ENCODE data around the gene PBX1.

Gene PBX1

DNA sequence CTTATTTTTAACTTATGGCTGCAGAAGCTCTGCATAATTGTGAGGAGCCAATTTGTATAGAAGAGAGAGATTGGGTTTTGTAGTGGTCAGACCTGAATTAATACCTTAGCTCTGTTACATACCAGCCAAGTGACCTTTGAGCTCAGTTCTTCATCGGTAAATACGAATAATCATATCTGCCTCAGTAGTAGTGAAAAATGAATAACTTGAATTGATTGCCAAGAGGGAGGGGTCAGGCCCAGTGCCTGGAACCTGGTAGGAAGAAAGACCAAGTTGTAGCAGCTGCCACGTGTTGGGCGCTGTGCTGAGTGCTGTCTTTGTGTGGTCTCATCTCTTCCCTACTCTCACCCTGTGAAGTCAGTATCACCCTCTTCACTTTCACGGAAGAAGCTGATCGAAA, 247.5 kb downstream of the PBX1 start:
- H3K4me1 Mint-ChIP-seq (ENCODE audit: low read depth): no peaks in the 10 kb centered on the region
- no peaks in the 10 kb centered on the region for H3K36me3 Mint-ChIP-seq (ENCODE audit: low read depth)
- H3K9me3 Mint-ChIP-seq: peaks cover 3% of the 10 kb centered on the region
- no peak overlapping the region for H3K27ac Mint-ChIP-seq
- no peaks in the 10 kb centered on the region for H3K27me3 Mint-ChIP-seq
- no peak overlapping the region for H3K4me3 Mint-ChIP-seq

DNA sequence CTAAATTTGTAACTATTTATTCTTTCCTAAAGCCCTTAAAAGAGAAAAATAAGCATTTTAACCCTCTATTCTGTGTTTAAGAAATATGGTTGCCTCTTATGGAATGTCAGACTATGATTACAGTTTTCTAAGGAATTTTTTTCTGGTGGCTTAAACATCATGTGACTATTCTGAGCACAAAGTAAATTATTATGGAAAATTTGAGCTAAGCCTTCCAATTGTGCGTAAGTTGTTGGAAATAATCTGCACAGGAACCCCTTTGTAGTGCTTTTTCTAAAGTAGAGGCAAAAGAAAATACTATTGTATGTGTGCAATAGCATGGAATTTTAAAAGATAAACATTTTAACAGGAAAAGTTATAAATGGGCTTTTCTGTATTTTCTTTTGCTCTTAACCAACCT, 254.8 kb downstream of the PBX1 start:
- Mint-ChIP-seq H3K36me3 (ENCODE audit: low read depth) (no peaks in the 10 kb centered on the region), H3K4me1 (ENCODE audit: low read depth) (no peaks in the 10 kb centered on the region), H3K27ac (no peak overlapping the region), H3K9me3 (peaks cover 3% of the 10 kb centered on the region), H3K4me3 (no peak overlapping the region), H3K27me3 (no peaks in the 10 kb centered on the region)

DNA sequence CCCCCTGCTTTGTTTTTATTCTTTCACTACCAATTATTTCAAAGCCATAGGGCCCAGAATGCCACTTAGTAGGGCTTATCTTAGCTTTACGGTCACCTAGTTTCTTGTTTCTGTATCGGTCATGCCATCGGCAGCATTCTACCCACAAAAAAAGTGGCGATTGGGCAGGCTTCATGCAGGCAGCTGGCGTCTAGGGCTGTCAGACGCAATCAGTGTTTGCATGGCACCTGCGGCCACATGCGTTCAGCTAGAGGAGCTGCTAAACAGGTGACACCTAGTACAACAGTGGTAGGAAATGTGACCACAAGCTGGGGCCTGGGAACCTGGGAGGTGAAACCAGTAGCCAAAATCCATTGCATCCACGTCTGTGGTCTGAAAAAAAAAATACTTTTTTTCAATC, 262.7 kb downstream of the PBX1 start:
- no peak overlapping the region for H3K4me3 Mint-ChIP-seq
- H3K9me3 Mint-ChIP-seq: peaks cover 10% of the 10 kb centered on the region
- H3K27ac Mint-ChIP-seq: no peak overlapping the region
- H3K36me3 Mint-ChIP-seq (ENCODE audit: low read depth): no peaks in the 10 kb centered on the region
- no peaks in the 10 kb centered on the region for H3K27me3 Mint-ChIP-seq
- no peaks in the 10 kb centered on the region for H3K4me1 Mint-ChIP-seq (ENCODE audit: low read depth)

DNA sequence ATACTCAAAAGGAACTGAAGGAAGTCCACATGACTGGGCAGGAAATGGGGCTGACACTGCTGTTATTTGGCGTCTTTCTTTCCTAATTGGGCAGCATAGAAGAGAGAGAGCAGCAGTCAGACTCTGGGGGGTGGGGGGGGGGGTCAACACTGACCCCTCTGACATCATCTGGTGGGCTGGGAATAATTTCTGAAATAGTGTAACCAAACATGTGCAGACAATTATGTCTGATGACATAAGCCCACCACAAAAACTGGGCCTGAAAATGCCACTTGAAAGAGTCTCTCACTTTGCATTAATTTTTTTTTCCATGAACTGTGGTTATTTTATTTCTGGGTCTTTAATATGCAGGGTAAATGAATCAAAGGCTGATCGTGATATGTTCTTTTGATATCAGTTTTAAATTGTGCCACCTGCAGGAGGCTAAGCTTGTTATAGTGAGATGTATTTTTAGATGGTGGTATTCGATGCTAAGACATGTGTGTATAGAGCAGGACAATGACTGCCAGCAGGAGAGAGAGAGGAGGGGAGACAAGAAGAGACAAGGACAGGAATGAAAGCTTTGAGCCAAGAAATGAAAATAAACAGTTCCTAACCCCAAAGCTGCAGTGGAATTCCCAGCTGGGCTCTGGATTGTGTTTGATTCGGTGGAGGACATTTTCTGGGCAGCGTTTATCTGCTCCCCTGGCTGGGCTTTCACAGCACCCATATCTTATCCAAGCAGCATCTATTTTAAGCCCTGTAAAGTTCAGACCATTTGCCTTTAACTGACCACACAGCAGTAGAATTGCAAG, 264.7 kb downstream of the PBX1 start:
- H3K9me3 Mint-ChIP-seq: peaks cover 10% of the 10 kb centered on the region

DNA sequence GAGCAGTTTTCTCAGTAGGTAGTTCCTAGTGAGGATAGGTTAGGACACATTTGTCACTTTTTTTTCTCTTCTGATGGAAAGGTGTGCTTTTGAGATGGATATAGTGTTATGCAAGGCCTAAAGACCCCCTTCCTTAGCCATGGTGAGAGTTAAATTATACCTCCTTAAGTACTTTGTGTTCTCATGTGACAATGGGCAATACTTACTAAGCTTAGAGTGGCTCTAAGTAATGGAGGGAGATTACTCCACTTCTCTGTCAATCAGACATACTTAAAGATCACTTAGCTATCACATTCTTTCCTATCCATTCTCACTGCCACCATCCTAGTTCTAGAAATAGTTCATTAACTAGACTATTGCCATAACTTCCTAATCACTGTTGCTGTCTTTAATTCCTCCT, 265.6 kb downstream of the PBX1 start:
- H3K9me3 Mint-ChIP-seq: peaks cover 10% of the 10 kb centered on the region
- H3K27ac Mint-ChIP-seq: no peak overlapping the region
- H3K36me3 Mint-ChIP-seq (ENCODE audit: low read depth): no peaks in the 10 kb centered on the region
- no peaks in the 10 kb centered on the region for H3K27me3 Mint-ChIP-seq
- H3K4me1 Mint-ChIP-seq (ENCODE audit: low read depth): no peaks in the 10 kb centered on the region
- no peak overlapping the region for H3K4me3 Mint-ChIP-seq

More for the DNA sequence above, 264.7 kb downstream of the PBX1 start:
- H3K4me1 Mint-ChIP-seq (ENCODE audit: low read depth): no peaks in the 10 kb centered on the region
- no peaks in the 10 kb centered on the region for H3K36me3 Mint-ChIP-seq (ENCODE audit: low read depth)
- no peaks in the 10 kb centered on the region for H3K27me3 Mint-ChIP-seq
- no peak overlapping the region for H3K27ac Mint-ChIP-seq
- H3K4me3 Mint-ChIP-seq: no peak overlapping the region

DNA sequence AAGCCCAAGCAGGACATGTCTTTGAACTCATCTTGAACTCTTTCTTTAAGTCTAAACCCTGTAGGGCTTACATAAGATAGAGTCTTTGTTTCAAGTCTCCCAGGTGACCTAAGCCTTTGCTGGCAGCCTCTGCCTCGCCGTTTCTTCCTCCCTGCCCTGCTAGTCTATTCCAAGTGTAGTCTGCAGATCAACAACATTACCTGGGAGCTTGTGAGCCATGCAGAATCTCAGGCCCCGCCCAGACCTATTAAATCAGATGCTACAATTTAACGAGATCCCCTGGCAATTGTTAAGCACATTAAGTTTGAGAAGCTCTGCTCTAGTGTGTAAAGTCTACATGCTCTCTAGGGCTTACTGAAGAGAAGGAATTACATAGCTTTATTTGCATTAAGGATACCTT, 271.6 kb downstream of the PBX1 start:
- Mint-ChIP-seq H3K9me3 (no peaks in the 10 kb centered on the region), H3K4me3 (no peak overlapping the region), H3K27me3 (no peaks in the 10 kb centered on the region), H3K36me3 (ENCODE audit: low read depth) (no peaks in the 10 kb centered on the region), H3K4me1 (ENCODE audit: low read depth) (no peaks in the 10 kb centered on the region), H3K27ac (no peak overlapping the region)

DNA sequence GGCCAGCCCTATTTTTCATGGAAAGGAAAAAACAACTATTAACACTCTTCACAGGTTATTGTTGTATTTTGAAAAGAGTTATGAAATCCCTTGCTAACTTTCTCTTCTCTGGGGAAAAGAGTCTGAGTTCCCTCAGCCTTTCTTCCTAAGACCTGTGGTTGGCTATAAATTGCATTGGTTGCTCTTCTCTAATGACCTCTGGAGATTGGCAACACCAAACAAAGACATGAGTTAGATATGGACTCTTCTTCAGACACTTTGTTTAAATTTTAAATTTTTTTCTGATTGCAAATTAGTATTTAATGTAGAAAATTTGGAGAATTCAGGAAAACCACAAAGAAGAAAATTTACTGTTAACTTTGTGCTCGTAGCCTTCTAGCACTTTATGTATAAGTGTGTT, 275.7 kb downstream of the PBX1 start:
- no peaks in the 10 kb centered on the region for H3K9me3 Mint-ChIP-seq
- H3K36me3 Mint-ChIP-seq (ENCODE audit: low read depth): no peaks in the 10 kb centered on the region
- no peaks in the 10 kb centered on the region for H3K27me3 Mint-ChIP-seq
- H3K4me1 Mint-ChIP-seq (ENCODE audit: low read depth): no peaks in the 10 kb centered on the region
- H3K4me3 Mint-ChIP-seq: no peak overlapping the region
- H3K27ac Mint-ChIP-seq: no peak overlapping the region

DNA sequence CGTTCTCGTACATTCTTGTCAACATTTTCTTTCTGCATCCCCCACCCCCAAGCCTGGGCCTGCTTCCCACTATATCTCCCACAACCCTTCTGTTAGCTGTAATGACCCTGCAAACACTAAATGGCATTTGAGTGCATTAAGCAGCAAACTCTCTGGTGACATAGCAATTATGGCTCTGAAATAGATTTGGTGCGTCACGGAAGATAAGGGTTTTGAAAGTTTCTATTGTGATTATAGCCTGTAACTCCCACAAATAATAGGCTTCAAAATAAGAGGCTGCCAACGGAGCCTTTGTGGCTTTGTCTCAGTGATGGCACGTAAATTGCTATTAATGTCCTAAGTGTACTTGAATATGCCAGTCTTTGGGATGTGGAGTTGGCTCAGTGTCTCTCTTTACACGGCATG, 277.6 kb downstream of the PBX1 start:
- no peaks in the 10 kb centered on the region for H3K36me3 Mint-ChIP-seq (ENCODE audit: low read depth)
- no peak overlapping the region for H3K4me3 Mint-ChIP-seq
- no peaks in the 10 kb centered on the region for H3K27me3 Mint-ChIP-seq
- H3K9me3 Mint-ChIP-seq: no peaks in the 10 kb centered on the region
- no peaks in the 10 kb centered on the region for H3K4me1 Mint-ChIP-seq (ENCODE audit: low read depth)
- H3K27ac Mint-ChIP-seq: no peak overlapping the region

DNA sequence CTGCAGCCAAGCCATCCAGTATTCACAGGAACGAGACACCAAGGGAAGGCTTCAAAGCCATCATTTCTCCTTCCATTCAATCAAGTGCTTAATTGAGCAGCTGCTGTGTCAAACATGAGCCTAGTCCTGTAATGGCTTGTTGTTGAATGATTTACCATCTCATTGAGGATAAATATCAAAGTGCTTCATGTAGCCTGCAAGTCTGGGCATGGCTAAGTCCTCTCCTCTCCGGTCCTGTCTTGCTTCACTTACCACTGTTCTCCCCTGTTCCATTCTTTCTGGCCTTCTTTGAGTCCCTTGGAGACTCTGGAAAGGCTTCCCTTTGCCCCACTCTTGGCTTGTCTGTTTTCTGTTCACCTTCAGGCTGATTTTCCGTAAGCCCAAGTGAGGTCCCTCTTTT, 279.8 kb downstream of the PBX1 start:
- Mint-ChIP-seq H3K27me3 (no peaks in the 10 kb centered on the region), H3K36me3 (ENCODE audit: low read depth) (no peaks in the 10 kb centered on the region), H3K9me3 (no peaks in the 10 kb centered on the region), H3K4me1 (ENCODE audit: low read depth) (no peaks in the 10 kb centered on the region), H3K27ac (no peak overlapping the region), H3K4me3 (no peak overlapping the region)

DNA sequence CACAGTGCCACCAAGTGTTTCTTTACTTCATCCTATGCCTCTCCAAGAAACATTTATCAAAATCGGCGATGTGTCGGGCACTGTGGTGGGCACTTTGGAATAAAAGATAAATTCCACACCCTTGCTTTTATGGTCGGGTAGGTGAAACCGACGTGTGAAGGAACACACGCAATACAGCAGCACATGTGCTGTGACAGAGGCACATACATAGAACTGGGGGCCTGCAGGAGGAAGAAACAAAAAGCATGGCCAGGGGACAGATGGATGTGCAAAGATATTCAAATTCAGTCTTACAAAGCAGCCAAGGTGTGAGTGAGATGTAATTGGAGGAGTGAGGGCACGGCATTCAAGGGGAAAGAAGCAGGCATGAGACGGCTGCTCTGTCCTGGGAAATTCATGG, 282.0 kb downstream of the PBX1 start:
- Mint-ChIP-seq H3K4me3 (no peak overlapping the region), H3K4me1 (ENCODE audit: low read depth) (no peaks in the 10 kb centered on the region), H3K27me3 (no peaks in the 10 kb centered on the region), H3K36me3 (ENCODE audit: low read depth) (no peaks in the 10 kb centered on the region), H3K9me3 (no peaks in the 10 kb centered on the region), H3K27ac (no peak overlapping the region)

DNA sequence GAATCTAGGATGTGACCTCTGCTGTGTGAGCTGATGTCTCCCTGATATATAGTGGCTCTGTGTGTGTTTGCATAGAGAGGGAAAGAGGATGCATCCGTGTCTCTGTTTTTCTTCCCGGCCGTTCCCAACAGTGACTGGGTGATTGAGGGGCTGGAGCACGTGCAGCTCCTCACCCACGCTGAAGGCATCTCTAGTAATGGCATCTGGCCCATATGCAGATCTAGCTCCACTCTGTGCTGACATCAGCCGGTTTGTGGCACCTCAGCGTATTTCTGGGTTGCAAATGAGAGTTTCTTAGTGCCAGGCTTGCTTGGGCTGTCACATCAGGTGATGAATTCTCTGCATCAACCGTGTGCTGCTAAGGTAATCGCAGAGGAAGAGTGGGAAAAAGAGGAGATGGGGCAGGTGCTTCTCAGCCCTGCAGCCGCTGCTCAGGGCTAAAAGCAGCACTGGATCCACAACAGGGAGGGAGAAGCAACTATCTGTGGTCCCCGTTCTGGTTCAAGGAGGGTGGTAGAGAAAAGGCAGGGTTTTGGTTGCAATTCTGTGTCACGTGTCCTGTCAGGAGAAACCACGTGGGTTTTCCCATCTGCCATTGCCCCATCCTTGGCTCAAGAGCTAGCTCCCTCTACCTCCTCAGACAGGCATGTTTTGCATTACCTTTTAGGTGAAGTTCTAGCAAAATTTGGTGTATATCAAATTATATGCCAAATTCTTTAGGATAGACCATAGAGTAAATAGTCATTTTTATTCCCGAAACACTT, 282.9 kb downstream of the PBX1 start:
- H3K27me3 Mint-ChIP-seq: no peaks in the 10 kb centered on the region

DNA sequence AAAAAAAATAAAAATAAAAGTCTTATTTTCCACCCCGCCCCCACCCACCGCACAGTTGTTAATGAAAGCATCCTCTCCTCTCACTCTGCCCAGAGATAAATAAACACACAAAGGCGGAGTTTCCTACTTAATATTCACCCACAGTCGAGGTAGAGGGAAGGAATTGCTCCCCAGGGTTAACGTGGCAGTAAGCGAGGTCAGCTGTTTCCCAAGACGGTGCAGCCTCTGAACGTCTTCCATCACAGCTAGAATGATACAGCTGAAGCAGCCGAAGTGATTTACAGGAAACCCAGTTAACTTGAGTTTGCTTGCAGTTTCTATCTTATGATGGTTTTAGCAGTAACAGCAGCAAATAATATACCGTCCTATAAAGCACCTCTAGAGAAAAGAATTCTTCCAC, 283.9 kb downstream of the PBX1 start:
- Mint-ChIP-seq H3K27ac (no peak overlapping the region), H3K9me3 (no peaks in the 10 kb centered on the region), H3K4me1 (ENCODE audit: low read depth) (no peaks in the 10 kb centered on the region), H3K36me3 (ENCODE audit: low read depth) (no peaks in the 10 kb centered on the region), H3K4me3 (no peak overlapping the region), H3K27me3 (no peaks in the 10 kb centered on the region)

More for the DNA sequence above, 282.9 kb downstream of the PBX1 start:
- Mint-ChIP-seq H3K4me3 (no peak overlapping the region), H3K27ac (no peak overlapping the region), H3K36me3 (ENCODE audit: low read depth) (no peaks in the 10 kb centered on the region), H3K9me3 (no peaks in the 10 kb centered on the region), H3K4me1 (ENCODE audit: low read depth) (no peaks in the 10 kb centered on the region)

DNA sequence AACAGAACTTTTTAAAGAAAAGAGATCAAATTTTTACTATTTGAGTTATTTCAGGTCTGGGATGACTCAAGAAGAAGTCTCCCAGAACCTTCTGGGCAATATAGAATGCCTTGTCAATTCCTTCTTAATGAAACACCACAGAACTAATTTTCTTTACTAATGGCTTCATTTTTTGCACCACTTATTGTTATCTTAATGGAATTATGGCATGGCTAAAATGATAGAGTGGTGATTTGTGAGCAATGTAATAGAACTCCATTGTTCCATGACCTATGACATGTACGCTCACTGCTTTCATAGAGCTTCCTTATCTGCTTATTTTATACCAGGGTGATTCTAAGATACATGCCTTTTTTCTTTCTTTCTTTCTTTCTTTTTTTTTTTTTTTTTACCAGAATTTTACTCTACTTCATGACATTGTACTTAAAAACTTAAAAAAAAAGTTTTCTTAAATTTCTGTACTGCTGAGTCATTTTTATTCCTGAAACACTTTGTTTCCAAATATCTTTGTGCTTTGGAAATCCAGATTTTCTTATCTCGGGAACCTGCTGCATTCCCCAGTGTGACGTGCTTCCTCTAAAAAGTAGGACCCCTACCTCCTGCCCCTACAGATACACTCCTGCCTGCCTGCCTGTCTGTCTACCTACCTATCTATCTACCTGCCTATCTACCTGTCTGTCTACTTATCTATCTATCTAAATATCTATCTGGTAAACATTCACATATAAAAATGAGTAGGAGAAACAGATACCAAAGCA, 284.9 kb downstream of the PBX1 start:
- Mint-ChIP-seq H3K4me1 (ENCODE audit: low read depth) (no peaks in the 10 kb centered on the region), H3K36me3 (ENCODE audit: low read depth) (no peaks in the 10 kb centered on the region), H3K9me3 (no peaks in the 10 kb centered on the region), H3K4me3 (no peak overlapping the region), H3K27me3 (no peaks in the 10 kb centered on the region), H3K27ac (no peak overlapping the region)

DNA sequence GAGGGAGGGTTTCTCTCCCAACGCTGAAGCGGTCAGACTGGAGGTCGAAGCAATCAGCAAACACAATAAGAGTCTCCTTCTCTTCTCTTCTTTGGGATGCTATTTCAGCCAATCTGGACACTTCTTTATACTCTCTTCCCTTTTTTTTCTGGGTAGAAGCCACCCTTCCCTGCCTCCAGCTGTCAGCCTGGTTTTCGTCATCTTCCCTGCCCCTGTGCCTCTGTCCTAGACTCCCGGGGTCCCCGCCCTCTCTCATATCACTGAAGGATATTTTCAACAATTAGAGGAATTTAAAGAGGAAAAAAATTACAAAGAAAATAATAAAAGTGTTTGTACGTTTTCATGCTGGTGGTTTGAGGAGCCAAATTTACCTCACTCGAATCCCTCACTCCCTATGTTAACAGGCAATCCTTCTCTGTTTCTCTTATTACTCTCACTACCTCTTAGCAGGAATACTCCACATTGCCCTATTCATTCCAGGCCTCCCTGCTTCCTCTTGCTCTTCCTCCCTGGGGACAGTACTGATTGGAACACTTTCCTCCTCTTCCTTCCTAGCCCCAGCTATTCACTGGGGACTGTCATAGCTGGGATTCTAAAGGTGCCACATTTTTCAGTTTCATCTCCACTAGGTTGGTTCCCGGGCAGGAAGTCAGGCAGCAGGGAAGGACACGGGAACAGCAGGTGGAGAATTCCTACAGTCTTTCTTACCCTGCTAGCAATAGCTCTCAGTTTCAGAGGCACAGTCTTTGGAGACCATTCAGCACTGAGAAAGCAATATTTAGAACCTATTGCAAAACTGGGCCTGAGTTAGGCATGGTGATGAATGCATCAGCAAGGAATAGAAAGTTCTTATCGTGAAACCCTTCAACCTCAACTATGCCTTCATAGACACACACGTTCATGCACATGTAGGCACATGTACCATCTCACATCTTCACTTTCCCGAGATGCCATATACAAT, 288.0 kb downstream of the PBX1 start:
- H3K4me3 Mint-ChIP-seq: no peak overlapping the region
- H3K4me1 Mint-ChIP-seq (ENCODE audit: low read depth): no peaks in the 10 kb centered on the region
- H3K36me3 Mint-ChIP-seq (ENCODE audit: low read depth): no peaks in the 10 kb centered on the region
- no peak overlapping the region for H3K27ac Mint-ChIP-seq
- no peaks in the 10 kb centered on the region for H3K9me3 Mint-ChIP-seq
- H3K27me3 Mint-ChIP-seq: no peaks in the 10 kb centered on the region
